Glomerular visceral epithelial cell (primary cell): Measurements from ENCODE around the gene TPK1.

Experiments
- DNase-seq: peaks from one replicate; pipeline ENCODE4 v3.0.0-alpha.2; 2016; ENCODE audit errors: extremely low spot score

TPK1 gene

DNA sequence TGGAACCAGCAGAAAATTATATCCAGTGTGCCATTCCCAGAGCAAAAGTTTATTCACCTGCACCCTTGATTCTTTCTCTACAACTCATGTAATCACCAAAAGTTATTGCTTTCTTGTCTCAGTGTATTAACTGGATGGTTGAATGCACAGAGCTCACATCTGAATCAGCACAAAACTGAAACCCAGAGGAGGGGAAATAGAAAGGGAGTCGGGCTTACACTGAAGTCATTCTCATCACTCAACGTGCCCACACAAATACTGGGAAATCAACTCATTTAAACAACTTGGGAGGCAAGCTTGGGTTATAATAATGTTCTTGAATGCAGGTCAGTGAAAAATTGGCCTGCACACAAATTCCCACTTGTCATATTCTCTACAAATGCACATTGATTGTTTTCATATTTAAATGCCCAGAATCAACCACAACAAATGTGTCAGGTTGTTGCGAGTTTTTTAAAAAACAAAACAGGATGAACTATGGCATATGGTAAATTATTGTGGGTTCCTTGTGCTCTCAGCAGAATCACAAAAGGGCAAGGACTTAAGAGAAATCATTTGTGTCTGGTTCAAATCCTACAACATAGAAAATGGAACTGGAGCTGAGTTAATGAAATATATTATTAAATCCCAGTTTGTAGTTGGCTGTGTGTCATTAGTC lies 306.5 kb downstream of the TPK1 start:
- peak; percentile 40 for DNase-seq

GRCh38 chr7:144528536-144529045 lies 307.3 kb downstream of the TPK1 start:
- no peak for DNase-seq

GRCh38 chr7:144527051-144527471 lies 308.8 kb downstream of the TPK1 start:
- peak; percentile 67 for DNase-seq

GRCh38 chr7:144525956-144526355 lies 309.9 kb downstream of the TPK1 start:
- DNase-seq, result peak; percentile 21

- DNase-seq, result no peak
These were observed 311.6 kb downstream of the TPK1 start for GRCh38 chr7:144524271-144524670.

DNA sequence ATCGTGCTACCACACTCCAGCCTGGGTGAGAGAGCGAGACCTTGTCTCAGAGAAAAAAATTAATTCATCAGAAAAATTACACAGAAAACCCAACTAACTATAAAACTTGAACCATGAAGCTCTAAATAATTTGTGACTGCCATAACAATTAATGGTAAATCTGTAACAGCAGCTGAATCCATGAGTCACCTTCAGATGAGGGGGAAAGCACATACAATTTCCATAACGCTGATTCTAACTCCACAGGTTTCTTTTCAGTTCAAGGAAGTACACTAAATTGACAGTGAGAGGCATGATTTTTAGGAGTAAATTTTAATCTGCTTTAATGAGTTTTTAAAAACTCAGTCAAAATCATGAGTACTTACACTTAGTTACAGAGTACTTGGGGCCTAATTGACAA lies 312.2 kb downstream of the TPK1 start:
- DNase-seq, result no peak

DNA sequence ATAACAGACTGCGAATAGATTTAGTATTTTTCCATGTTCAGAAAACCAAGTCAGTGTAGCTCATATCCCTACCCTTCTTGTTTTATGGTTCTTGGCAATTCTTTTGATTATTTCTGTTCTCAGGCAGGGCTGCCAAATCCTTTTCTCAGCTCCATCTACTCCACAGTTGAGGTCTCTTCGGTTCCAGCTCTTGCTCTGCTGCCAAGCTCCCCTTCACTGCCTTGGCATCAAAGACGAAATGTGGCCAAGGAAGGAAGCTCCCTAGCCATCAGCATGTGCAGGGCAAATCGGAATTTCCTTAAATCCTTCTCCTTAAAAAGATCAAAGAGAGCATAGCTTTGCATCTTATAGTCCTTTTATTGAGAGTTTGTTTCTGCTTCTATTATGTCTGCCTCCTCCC lies 315.9 kb downstream of the TPK1 start:
- no peak for DNase-seq

GRCh38 chr7:144518360-144518759 lies 317.5 kb downstream of the TPK1 start:
- DNase-seq, result no peak

DNA sequence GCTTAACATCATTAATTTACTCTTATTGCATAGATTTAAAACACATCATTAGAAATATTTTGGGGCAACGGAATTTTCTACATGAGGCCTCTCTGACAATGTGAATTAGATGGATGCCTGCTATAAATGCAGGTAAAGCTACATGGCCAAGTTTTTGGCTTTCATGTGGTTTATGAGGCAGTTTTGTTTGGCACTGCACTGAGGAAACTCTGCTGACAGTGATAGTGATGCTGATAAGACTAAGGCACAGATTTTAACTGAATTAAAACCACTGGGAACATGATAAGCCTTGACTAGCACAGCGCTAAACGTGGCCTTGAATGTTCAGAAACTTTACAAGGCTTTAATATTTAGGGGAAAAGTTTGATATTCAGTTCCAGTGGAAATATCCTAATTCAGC lies 318.1 kb downstream of the TPK1 start:
- DNase-seq, result no peak

GRCh38 chr7:144516729-144517525 lies 318.9 kb downstream of the TPK1 start:
- DNase-seq, result no peak

DNA sequence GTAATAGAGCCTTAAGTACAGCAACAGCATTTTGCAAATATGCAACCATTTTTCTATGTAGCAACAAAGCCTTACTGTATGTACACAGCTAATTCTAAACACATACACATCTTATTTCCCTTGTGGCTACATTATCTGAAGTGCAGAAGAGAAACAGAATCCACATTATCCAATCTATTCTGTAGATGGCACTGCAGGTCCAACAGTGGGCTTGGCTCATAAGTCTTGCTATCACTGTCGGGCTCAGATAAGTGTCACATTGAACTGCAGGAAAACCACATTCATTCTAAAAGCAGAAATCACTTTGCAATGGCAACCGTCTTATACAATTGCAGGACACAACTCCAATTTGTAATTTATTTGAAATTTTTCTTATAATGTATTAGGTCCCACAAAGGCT lies 322.5 kb downstream of the TPK1 start:
- DNase-seq, result peak; percentile 37

- no peak for DNase-seq
These were observed 325.2 kb downstream of the TPK1 start for GRCh38 chr7:144510621-144511020.

GRCh38 chr7:144508702-144509101 lies 327.2 kb downstream of the TPK1 start:
- DNase-seq, result no peak

DNA sequence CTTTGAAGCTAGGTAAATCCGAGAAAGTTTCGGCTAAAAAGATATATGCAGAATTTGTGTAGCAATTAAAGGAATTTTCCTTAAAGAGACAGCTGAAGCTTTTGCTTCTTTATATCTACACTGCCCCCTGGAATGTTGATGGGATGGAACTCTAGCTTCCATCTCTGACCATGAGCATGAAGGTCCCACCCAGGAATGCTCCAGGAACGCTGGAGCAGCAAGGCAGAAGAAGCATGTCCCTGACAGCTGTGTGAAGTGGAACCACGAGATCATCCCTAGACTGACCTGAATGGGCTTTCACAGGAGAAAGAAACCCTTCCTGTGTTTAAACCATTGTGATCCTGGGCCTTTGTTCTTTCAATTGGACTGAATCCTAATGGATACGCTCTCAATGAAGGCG lies 332.6 kb downstream of the TPK1 start:
- no peak for DNase-seq

GRCh38 chr7:144500225-144500624 lies 335.6 kb downstream of the TPK1 start:
- DNase-seq, result no peak

- DNase-seq, result no peak
These were observed 338.6 kb downstream of the TPK1 start for GRCh38 chr7:144497282-144497681.

DNA sequence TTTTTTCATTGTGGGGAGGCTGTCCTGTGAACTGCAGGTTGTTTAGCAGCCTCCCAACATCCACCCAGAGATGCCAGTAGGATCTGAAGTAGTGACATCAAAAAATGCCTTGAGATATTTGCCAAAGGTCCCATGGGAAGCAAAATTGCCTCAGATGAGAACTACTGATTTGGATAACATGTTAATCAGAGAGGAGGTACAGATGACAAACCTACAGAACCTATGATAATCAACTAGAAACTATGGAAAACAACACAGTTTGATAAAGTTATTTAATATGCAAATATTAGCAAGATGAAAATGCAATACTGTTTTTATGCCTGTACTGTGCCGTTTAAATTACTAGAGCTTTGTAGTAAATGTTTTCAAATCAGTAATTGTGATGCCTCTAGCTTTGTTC lies 341.5 kb downstream of the TPK1 start:
- DNase-seq, result no peak

GRCh38 chr7:144489504-144489903 lies 346.3 kb downstream of the TPK1 start:
- DNase-seq, result no peak

GRCh38 chr7:144488977-144489376 lies 346.9 kb downstream of the TPK1 start:
- DNase-seq, result no peak

GRCh38 chr7:144487901-144488300 lies 348.0 kb downstream of the TPK1 start:
- DNase-seq, result no peak

DNA sequence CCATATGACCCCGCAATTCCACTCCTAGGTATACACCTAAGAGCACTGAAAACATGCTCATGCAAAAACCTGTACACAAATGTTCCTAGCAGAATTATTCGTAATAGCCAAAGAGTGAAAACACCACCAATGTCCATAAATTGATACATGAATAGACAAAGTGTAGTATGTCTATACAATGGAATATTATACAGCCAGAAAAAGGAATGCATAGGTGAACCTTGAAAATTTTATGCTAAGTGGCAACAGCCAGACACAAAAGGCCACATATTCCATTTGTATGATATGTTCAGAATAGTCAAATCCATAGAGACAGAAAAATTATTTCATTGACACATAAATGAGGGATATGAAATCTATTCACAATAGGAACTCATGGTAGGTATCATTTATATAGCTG lies 351.4 kb downstream of the TPK1 start:
- DNase-seq, result no peak

DNA sequence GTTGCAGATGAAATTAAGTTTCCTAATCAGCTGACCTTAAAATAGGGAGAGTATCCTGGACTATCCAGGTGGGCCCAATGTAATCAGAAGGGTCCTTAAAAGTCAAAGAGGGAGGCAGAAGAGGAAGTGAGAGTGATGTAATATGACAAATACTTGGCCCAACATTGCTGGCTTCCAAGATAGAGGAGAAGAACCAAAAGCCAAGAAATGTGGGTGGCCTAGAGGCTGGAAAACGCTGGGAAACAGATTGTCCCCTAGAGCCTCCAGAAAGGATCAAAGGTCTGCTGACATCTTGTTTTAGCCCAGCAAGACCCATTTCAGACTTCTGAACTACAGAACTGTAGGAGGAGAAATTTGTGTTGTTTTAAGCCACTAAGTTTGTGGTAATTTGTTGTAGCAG lies 352.7 kb downstream of the TPK1 start:
- DNase-seq, result no peak

DNA sequence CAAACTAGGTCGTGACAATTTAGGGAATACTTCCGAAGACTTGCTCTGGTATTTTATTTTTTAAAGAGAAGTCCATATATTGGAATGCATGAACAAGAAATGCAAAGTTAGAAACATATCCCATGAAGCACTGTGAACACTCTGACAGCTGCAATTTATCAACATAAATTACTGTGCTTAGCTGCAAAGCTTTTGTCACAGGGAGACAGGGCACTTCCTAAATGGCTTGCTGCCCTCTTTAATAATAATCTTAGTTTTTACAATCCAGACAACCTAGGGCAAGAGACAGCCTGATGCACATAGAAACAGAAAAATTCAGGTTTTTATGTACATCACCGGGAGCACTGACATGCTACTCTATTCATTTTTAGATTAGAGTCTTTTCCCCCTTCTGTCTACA lies 354.0 kb downstream of the TPK1 start:
- no peak for DNase-seq
